Panc1 (cell line): ENCODE data around the gene KRTAP1-3. TPM values are rescaled to one million over a fixed set of nuclear protein-coding genes. Genes with fewer than 3 reads are reported as not detected.

ENCODE experiments used
- ATAC-seq: fragments of 200-7000 bp; cut with Tn5 transposase; 2 replicates; pipeline ENCODE4 v1.9.1; 2020; ENCODE audit warnings: mild to moderate bottlenecking, moderate library complexity
- BruUV-seq: library from RNA; stranded (reverse); fragments of 400-500 nt; replicated peaks from 2 replicates; lab custom pipeline; 2021; lab: Mats Ljungman, UMichigan
- CTCF ChIA-PET: fragments of 300-600 bp; sonication (Branson Sonifier 250); formaldehyde crosslinking; loops from one replicate; lab custom pipeline; 2022; ENCODE audit warnings: antibody characterized with exemption; lab: Charles Lee
- POLR2A ChIA-PET: fragments of 300-600 bp; sonication (Branson Sonifier 250); formaldehyde crosslinking; loops from one replicate; lab custom pipeline; 2022; ENCODE audit warnings: antibody characterized with exemption; lab: Charles Lee
- DNase-seq: peaks from one replicate; pipeline ENCODE4 v3.0.0-alpha.2; 2010; ENCODE audit warnings: low read depth, low spot score
- H3K27ac ChIP-seq: 2 replicates; pipeline ENCODE4 v1.5.1; 2011; ENCODE audit warnings: mild to moderate bottlenecking, low read length, inconsistent platforms
- H3K27me3 ChIP-seq: fragments of 200-500 bp; sonication (Bioruptor generic); 2 replicates; pipeline ENCODE4 v1.6.0; 2014; ENCODE audit warnings: low read length, inconsistent platforms; ENCODE audit not compliant: control insufficient read depth, insufficient read depth
- H3K36me3 ChIP-seq: fragments of 200-500 bp; sonication (Bioruptor generic); 2 replicates; pipeline ENCODE4 v1.5.1; 2014; ENCODE audit warnings: inconsistent platforms, mild to moderate bottlenecking, low read length, moderate library complexity; ENCODE audit not compliant: control insufficient read depth, insufficient read depth
- H3K4me1 ChIP-seq: 2 replicates; pipeline ENCODE4 v1.5.1; 2011; ENCODE audit warnings: inconsistent platforms, mild to moderate bottlenecking, low read length, moderate library complexity; ENCODE audit not compliant: control insufficient read depth, insufficient read depth
- H3K4me3 ChIP-seq, 2 experiments: 2 replicates each; pipeline ENCODE4 v1.5.1; 2011 to 2012; ENCODE audit warnings: low read depth in 2 of 2, low read length in 2 of 2, mild to moderate bottlenecking in 2 of 2, inconsistent platforms in 1 of 2, moderate library complexity in 1 of 2
- H3K9me3 ChIP-seq: fragments of 200-500 bp; sonication (Bioruptor generic); 2 replicates; pipeline ENCODE4 v1.5.1; 2014; ENCODE audit warnings: low read depth, mild to moderate bottlenecking, inconsistent platforms, low read length, moderate library complexity; ENCODE audit not compliant: control insufficient read depth, insufficient read depth
- CTCF ChIP-seq: fragments of 450-650 bp; IDR thresholded peaks from 2 replicates; pipeline ENCODE4 v1.5.1; 2017; ENCODE audit warnings: mild to moderate bottlenecking
- POLR2AphosphoS5 ChIP-seq: IDR thresholded peaks from 2 replicates; pipeline ENCODE4 v1.6.1; 2012; ENCODE audit warnings: mild to moderate bottlenecking, low read depth, low read length, moderate library complexity
- SIN3A ChIP-seq: IDR thresholded peaks from 2 replicates; pipeline ENCODE4 v1.6.1; 2012; ENCODE audit warnings: low read depth, mild to moderate bottlenecking, low read length, moderate library complexity, borderline replicate concordance; ENCODE audit not compliant: insufficient read depth
- TCF7L2 ChIP-seq: IDR thresholded peaks from 2 replicates; pipeline ENCODE4 v1.6.1; 2011; ENCODE audit warnings: mild to moderate bottlenecking, low read depth, low read length, inconsistent platforms
- in situ Hi-C: cut with HindIII; loops from 2 replicates; pipeline ENCODE4 v1.10.0; 2016; ENCODE audit warnings: low sequenced_read_pairs, low pct_unique_long_range_greater_than_20kb
- intact Hi-C: fragments of 100-400 bp; cut with micrococcal nuclease; formaldehyde crosslinking; loops from one replicate; pipeline ENCODE4 v1.10.0; 2022; ENCODE audit not compliant: unreplicated experiment
- total RNA-seq: library from RNA; stranded (reverse); gene quantifications from one replicate; pipeline ENCODE4 v1.2.1, GENCODE V29; 2021; ENCODE audit not compliant: unreplicated experiment
- TF ChIP-seq, protein P1 (sequence below), 2 experiments: IDR thresholded peaks; 2 replicates each; pipeline ENCODE4 v1.6.1; 2011 to 2012; ENCODE audit warnings: low read depth in 2 of 2, control low read depth in 1 of 2, low read length in 1 of 2, mild to moderate bottlenecking in 1 of 2, moderate library complexity in 1 of 2; ENCODE audit not compliant: insufficient read depth in 1 of 2

The KRTAP1-3 gene
- total RNA-seq, 1 experiment from 2014 or later, result not detected

GRCh38 chr17:41029633-41030245 lies 4.9 kb downstream of the KRTAP1-3 start, which contains the start of gene KRTAP1-4:
Gene KRTAP1-4, minus strand, starts transcription at chr17:41030195. Its CDS starts 117 bp downstream, at chr17:41030078.
- H3K4me3 ChIP-seq, result no peak within 1 kb of the TSS
- H3K36me3 ChIP-seq, result no peaks in the 10 kb centered on the region
- ChIA-PET CTCF (interaction anchor here (0.5 kb wide), 1 partner anchor 59 kb away, joined by 4 read pairs; no protein-coding TSS in a partner anchor), POLR2A (interaction anchor here (0.5 kb wide), 1 partner anchor 50 kb away, joined by 4 read pairs; no protein-coding TSS in a partner anchor)
- intact Hi-C loops (no loop called here), in situ Hi-C loops (no loop called here)
- ATAC-seq (no peak), DNase-seq (no peak)
- peaks cover 6% of the 10 kb centered on the region; the same call in 1 of the 2 replicates for H3K27me3 ChIP-seq
- no TSS peak for BruUV-seq
- H3K4me1 ChIP-seq, result no peaks in the 10 kb centered on the region
- no peaks in the 10 kb centered on the region for H3K9me3 ChIP-seq
- no peak within 1 kb of the TSS for H3K27ac ChIP-seq
- TF ChIP-seq SIN3A (no peak), POLR2AphosphoS5 (no peak), CTCF (no peak), TCF7L2 (no peak)
- TF ChIP-seq, protein P1, sequence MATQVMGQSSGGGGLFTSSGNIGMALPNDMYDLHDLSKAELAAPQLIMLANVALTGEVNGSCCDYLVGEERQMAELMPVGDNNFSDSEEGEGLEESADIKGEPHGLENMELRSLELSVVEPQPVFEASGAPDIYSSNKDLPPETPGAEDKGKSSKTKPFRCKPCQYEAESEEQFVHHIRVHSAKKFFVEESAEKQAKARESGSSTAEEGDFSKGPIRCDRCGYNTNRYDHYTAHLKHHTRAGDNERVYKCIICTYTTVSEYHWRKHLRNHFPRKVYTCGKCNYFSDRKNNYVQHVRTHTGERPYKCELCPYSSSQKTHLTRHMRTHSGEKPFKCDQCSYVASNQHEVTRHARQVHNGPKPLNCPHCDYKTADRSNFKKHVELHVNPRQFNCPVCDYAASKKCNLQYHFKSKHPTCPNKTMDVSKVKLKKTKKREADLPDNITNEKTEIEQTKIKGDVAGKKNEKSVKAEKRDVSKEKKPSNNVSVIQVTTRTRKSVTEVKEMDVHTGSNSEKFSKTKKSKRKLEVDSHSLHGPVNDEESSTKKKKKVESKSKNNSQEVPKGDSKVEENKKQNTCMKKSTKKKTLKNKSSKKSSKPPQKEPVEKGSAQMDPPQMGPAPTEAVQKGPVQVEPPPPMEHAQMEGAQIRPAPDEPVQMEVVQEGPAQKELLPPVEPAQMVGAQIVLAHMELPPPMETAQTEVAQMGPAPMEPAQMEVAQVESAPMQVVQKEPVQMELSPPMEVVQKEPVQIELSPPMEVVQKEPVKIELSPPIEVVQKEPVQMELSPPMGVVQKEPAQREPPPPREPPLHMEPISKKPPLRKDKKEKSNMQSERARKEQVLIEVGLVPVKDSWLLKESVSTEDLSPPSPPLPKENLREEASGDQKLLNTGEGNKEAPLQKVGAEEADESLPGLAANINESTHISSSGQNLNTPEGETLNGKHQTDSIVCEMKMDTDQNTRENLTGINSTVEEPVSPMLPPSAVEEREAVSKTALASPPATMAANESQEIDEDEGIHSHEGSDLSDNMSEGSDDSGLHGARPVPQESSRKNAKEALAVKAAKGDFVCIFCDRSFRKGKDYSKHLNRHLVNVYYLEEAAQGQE (IDR thresholded peaks at IDR 0.05; ENCODE audit: insufficient read depth in 1 of 2, low read depth in 2 of 2, low read length in 1 of 2), result no peak

DNA sequence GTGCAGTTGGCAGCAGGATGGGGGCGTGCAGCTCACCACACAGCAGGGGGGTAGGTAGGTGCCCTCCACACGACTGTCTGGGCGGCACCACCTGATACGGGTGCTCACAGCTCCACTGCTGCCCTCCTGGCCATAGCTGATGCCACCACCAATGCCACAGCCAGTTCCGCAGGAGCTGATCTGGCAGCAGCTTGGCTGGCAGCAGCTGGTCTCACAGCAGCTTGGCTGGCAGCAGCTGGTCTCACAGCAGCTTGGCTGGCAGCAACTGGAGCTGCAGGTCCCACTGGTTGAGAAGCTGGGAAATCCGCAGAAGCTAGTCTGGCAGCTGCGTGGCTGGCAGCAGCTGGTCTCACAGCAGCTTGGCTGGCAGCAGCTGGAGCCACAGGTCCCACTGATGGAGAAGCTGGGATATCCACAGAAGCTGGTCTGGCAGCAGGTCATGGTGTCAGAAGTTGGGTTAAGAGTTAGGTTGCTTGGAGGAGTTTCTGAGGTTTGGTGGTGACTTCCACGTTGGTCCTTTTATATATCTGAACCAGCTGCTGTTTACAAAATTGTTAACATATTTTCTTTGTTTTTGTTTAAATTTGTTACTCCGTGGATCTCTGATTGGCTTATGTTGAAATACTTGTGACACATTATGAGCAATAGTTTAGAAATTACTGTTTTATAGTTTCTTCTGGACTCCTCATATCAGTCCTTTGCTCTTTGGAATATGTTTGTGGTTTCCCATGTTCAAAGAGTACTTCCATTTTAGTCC lies 7.8 kb downstream of the KRTAP1-3 start, which contains the start of gene KRTAP1-5:
Gene KRTAP1-5 (minus strand): TSS at position 494 of the 757 bp plus-strand sequence. CDS start 53 bp downstream, at position 441.
- Histone ChIP-seq H3K4me3 (no peak within 1 kb of the TSS), H3K9me3 (no peaks in the 10 kb centered on the region), H3K27ac (no peak within 1 kb of the TSS), H3K36me3 (no peaks in the 10 kb centered on the region), H3K27me3 (peaks cover 8% of the 10 kb centered on the region; the same call in 1 of the 2 replicates), H3K4me1 (no peaks in the 10 kb centered on the region)
- POLR2A ChIA-PET, result no interaction called here
- BruUV-seq, result no TSS peak
- in situ Hi-C loops (no loop called here), intact Hi-C loops (no loop called here)
- no peak for TF ChIP-seq POLR2AphosphoS5
- no peak for DNase-seq
- CTCF ChIA-PET, result no interaction called here
- ATAC-seq, result no peak
